ENCODE results near the gene MYO7A.

GRCh38 chr11:77213029-77213579 is 85.1 kb downstream of the MYO7A start:
- TF ChIP-seq CTCF (IDR thresholded peaks at IDR 0.05; ENCODE audit: control extremely low read depth in 1 of 3, insufficient read depth in 1 of 3, low read depth in 1 of 3, low read length in 3 of 3) (no peak), CEBPB (IDR thresholded peaks at IDR 0.05; ENCODE audit: low read depth, low read length) (no peak), MAX (IDR thresholded peaks at IDR 0.05) (no peak), TAF1 (IDR thresholded peaks at IDR 0.05; ENCODE audit: low read depth, low read length) (no peak), TEAD4 (IDR thresholded peaks at IDR 0.05; ENCODE audit: low read depth, low read length) (no peak), ZNF274 (IDR thresholded peaks at IDR 0.05; ENCODE audit: borderline replicate concordance, extremely low read depth, low read length) (no peak), POLR2AphosphoS5 (IDR thresholded peaks at IDR 0.05; ENCODE audit: low read depth, low read length) (no peak), EZH2 (IDR thresholded peaks at IDR 0.05; ENCODE audit: low read depth, low read length, severe bottlenecking) (no peak), KDM1A (IDR thresholded peaks at IDR 0.05; ENCODE audit: borderline replicate concordance, low read length) (no peak), ATF3 (IDR thresholded peaks at IDR 0.05; ENCODE audit: insufficient read depth, low read depth, low read length) (no peak), CBX8 (IDR thresholded peaks at IDR 0.05; ENCODE audit: borderline replicate concordance, low read depth, low read length) (no peak), CBX5 (IDR thresholded peaks at IDR 0.05; ENCODE audit: low read depth, low read length) (no peak), GABPA (IDR thresholded peaks at IDR 0.05; ENCODE audit: borderline replicate concordance, insufficient read depth, low read length) (no peak)
